GM12865 (cell line): Measurements from ENCODE around the gene B4GAT1.
A peak's percentile ranks its signal among the peaks of the same experiment; 100 is the strongest.
"Not testable (repeated sequence)": the region's sequence is repeated elsewhere in the genome, so short reads cannot be mapped to it uniquely, and the experiment has no call there.

ENCODE experiments used
- DNase-seq: peaks from one replicate; pipeline ENCODE4 v3.0.0; 2010; ENCODE audit warnings: low read depth
- H3K4me3 ChIP-seq: 2 replicates; pipeline ENCODE4 v1.5.1; 2011; ENCODE audit warnings: mild to moderate bottlenecking, low read depth, low read length, control low read depth
- CTCF ChIP-seq: IDR thresholded peaks from 2 replicates; pipeline ENCODE4 v1.5.1; 2011; ENCODE audit warnings: low read length, control low read depth, low read depth, inconsistent platforms; ENCODE audit not compliant: insufficient read depth; ENCODE audit errors: missing control alignments

The B4GAT1 gene

GRCh38 chr11:66322732-66323427, 24.5 kb downstream of the B4GAT1 start:
- no peak for TF ChIP-seq CTCF
- DNase-seq, result no peak
- H3K4me3 ChIP-seq, result no peak overlapping the region

- no peak for TF ChIP-seq CTCF
- no peak for DNase-seq
- H3K4me3 ChIP-seq, result no peak overlapping the region
These were observed 25.8 kb downstream of the B4GAT1 start for GRCh38 chr11:66321606-66322005.

GRCh38 chr11:66320748-66321147, 26.7 kb downstream of the B4GAT1 start:
- H3K4me3 ChIP-seq, DNase-seq: not testable (repeated sequence)

GRCh38 chr11:66320289-66320688, 27.1 kb downstream of the B4GAT1 start:
- DNase-seq, H3K4me3 ChIP-seq: not testable (repeated sequence)

GRCh38 chr11:66318600-66318970, 28.8 kb downstream of the B4GAT1 start:
- no peak for DNase-seq
- TF ChIP-seq CTCF, result no peak
- no peak overlapping the region for H3K4me3 ChIP-seq

- peak; percentile 39 for DNase-seq
- TF ChIP-seq CTCF, result no peak
- no peak overlapping the region for H3K4me3 ChIP-seq
These were observed 29.5 kb downstream of the B4GAT1 start for GRCh38 chr11:66317723-66318599.

- no peak overlapping the region for H3K4me3 ChIP-seq
- no peak for DNase-seq
- no peak for TF ChIP-seq CTCF
These were observed 30.1 kb downstream of the B4GAT1 start for GRCh38 chr11:66317322-66317722.

- no peak for DNase-seq
- TF ChIP-seq CTCF, result no peak
- no peak within 1 kb of the TSS for H3K4me3 ChIP-seq
These were observed 30.6 kb downstream of the B4GAT1 start, which contains the start of gene CD248 for GRCh38 chr11:66316849-66317251. Gene CD248 (minus strand): TSS chr11:66317044. CDS start chr11:66317027, 17 bp downstream.
